Bone marrow (tissue), 2 donors: ENCODE data around the gene URI1.

Experiments used
- DNase-seq, 2 donors: peaks; one replicate each; lab custom pipeline; 2025; lab: John Stamatoyannopoulos, UW

Gene URI1

DNA sequence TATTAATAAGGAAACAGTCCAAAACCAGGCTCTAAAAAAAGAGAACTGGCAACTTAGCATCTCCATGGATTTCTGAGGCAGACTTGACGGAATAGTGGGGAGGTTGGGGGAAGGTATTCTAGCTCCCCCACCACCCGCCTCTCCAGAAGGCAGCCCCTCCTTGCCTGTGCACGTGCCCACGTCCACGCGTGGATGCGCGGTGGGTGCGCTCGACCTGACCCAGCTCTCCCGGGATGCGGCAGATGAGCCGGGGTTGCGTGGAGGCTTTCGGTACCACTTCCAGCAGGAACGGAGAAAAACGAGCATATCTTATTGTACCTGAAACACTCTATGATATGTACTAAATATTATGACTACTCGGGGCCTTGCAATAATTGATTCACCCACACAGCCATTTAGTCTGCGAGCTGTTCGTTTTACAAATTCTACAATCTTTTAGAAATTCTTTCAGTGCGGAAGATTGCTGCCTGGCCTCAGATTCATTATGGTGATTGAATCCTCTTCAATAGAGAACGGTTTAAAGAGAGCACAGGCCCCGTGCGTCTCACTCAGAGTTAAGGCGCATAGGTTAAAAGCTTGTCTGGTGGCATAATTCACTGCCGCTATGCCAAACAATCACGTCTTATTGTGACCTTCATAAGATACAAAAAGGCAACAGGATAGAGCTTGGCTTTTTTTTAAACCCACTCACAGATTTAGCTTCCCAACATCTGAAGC lies 117.9 kb downstream of the URI1 start:
- no peak for DNase-seq

DNA sequence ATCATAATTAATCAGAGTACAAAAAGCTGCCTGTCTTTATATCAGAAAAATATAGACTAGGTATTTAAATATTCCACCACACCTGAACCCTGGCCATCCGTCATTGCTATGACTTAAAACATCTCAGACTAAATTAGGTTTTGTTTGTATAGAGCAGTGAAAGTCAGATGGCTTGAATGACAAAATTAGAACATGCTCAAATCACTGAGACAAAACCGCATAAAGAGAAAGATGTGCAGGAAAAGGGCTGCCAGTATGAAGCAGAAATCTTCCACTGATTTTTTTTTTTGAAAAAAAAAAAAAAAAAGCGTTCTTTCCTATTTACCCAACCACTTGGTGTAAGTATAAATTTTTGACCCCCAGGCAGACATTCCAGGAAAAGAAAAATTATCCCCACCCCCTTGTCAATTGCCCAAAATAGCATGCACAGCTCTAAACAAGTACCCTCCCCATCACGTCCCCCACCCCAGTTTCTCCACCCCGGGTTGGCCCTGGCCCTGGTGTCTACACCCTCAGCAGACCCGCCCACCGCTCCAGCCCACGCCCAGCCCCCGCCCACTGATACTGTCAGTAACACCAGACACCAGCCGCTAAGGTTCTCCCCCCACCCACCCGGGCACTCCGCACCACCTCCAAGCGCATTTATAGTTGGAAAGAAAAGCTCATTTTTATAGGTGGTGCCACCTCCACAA lies 118.6 kb downstream of the URI1 start:
- no peak for DNase-seq

DNA sequence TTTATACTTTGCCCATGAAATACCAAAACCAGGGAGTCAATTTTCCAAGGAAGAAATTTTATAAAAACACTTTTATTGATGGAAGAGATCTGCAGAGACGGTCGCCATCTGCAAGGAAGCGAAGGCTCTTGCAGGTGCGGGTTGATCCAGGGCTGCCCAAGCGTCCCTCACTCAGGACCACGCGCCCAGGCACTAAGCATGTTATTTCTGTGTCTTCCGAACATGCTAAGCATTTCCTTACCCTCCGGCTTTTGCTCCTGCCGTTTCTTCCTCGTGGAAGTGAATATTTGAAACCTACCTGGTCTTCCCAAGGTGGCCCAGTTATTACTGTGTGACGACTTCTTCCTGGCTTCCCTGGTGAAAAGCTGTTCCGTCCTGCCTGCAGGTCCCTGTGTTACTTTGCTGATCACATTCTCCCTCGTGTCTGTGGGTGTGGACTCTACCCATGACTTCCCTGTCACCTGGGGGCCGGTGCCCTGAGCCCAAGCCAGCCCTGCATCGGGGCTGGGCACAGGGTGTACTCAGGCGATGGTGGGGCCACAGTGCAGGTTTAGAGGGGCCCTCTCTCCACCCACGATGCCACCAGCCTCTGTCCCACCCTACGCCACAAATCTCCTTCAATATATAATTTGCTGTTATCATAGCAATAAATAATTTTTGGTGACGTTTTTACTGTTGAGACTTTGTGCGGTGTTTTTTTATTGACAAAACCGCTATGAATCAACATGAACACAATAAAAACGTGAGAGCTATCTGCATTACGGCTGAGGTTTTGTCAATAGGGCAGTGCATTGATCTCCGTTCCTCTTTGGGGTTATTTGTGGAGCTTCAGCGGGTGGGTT lies 119.4 kb downstream of the URI1 start:
- DNase-seq, result no peak

DNA sequence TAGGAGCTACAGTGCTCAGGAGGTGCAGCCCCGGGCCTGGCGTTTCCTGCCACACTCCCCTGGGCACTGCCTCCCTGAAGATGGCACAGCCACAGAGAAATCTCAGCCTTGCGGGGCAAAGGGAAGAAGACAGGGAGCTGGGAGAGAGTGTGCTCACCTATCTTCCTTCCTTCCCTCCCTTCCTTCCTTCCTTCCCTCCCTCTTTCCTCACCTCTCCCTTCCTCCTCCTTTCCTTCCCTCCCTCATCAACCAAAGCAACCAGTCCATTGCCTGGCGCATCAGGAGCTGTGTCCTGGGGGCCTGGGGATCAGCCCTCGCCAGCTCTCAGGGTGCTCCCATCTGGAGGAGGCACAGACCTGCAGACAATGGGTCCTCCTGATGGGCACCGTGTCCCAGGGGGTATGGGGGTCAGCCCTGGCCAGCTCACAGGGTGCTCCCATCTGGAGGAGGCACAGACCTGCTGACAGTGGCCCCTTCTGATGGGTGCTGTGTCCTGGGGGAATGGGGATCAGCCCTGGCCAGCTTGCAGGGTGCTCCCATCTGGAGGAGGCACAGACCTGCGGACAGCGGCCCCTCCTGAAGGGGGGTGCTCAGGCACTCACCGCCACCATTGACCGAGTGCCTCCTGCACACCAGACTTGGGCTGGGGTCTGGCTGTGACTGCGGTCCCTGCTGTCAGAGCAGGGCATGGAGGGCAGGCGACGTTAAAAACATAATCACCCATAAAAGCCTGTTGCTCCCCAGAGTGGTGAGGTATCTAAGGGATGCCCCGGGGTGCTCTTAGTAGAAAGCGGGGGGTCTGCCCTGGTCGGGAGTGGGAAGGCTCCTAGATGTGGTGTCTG lies 120.2 kb downstream of the URI1 start:
- DNase-seq, result no peak

DNA sequence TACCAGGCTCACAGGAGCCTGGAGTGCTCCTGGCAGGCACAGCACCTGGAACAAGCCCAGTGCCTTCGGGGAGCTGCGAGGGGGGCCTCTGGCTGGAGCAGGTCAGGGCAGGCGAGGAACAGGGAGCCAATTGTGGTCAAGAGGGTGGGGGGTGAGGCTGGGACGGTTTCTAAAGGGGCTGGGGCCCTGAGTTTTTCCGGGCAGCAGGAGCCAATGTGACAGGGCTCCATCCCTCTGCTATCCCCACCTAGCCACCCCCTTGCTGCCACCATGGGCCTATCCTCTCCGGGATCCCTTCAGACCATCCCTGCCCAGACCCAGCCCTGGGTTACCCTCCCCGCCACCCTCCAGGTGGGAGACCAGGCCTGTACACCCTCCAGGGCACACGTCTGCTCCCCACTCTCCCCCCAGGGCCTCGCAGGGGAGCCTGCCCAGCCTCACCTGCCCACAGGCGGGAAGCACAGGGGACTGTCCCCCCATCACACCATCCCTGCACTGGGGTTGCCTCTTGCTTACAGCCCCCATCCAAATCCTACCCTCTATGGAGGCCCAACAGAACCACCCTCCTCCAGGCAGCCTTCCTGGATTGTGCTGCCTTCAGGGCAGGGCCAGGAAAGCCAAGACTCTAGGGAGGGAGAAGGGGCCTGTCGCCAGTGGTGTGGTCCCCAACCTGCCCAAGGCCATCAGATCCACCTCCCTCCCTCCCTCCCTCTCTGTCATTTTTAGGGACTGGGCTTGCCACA lies 121.0 kb downstream of the URI1 start:
- no peak for DNase-seq

DNA sequence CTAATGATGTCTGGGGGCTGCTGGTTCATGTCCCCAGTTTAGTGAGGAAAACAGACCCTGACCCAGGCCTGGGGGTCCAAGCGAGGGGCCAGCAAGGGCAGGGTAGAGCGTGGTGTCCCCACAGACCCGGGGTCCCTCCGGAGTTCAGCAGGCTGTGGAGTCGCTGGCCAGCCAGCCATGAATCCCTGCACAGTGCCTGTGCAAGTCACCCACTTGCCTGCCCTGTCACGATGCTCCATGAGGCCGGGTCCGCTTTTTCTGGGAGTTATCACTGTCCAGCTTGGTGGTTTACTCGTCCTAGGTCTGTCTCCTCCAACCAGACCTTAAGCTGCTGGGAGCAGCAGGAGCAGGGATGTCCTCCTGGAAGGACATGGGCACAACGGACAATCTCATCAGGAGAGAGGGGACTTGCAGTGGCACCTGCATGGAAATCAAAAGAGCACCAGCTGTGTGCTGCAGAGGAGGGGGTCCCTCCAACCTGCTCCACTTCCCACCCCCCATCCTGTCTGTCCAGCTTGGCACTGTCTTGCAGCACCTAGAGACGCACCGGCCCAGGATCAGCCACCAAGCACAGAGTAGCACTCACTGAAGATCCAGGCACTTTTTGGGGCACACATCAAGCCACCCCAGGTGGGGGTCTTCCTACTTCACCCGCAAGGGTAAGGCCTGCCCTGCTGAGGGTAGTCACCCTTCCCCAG lies 121.8 kb downstream of the URI1 start:
- DNase-seq, result no peak

GRCh38 chr19:30064348-30064699 lies 122.3 kb downstream of the URI1 start:
- DNase-seq, result no peak

- DNase-seq, result no peak
Observed at GRCh38 chr19:30064771-30065494, 122.9 kb downstream of the URI1 start.

DNA sequence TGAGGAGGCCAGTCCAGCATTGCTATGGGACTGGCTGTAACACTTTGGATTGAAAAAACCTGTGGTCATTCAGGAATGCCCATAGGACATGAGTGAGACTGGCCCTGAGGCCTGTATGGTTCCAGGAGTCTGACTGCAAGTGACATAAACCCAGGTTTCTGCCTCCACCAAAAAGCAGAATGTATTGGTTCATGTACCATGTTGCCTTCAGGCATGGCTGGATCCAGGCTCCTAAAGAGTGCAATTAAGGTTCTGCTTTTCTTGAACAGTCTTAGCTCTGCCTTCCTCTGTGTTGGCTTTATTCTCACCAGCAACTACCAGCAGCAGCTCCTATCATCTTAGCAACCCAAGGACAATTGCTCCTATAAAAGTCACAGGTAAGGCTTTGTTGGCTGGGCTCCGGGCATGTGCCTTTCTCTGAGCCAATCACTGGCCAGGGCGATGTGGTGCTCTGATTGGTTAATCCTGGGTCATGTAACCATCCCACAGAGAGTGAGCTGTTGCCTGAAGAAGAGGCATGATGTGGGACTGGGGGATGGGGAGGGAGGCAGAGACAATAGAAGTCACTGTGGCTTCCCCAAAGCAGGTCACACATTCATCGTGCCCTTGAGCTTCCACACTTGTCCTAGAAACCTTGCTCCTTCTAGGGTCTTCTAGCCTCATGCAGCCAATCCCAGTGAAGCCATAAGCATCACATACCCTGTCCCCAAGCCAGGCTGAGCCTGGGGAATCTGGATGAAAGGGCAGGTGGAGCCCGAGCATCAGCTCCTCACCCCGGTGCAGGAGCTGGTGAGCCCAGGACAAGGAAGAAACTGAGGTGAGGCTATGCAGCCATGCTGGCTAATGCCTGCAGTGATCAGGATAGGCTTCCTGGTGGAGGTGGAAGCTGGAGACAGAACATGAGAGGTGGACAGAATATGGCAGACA lies 123.9 kb downstream of the URI1 start:
- DNase-seq, result no peak
